HFF-Myc (cell line): ENCODE data around the gene SBK2.

ENCODE experiments used
- DNase-seq: peaks from one replicate; pipeline ENCODE4 v3.0.0-alpha.2; 2011; ENCODE audit warnings: low read depth; ENCODE audit errors: extremely low read depth
- H3K4me3 ChIP-seq: replicated peaks from 2 replicates; pipeline ENCODE4 v1.5.1; 2011; ENCODE audit warnings: low read depth, mild to moderate bottlenecking, control low read depth, low read length
- CTCF ChIP-seq: IDR thresholded peaks from 2 replicates; pipeline ENCODE4 v1.5.1; 2012; ENCODE audit warnings: mild to moderate bottlenecking, low read depth, low read length, control low read depth; ENCODE audit errors: missing control alignments

The SBK2 gene

GRCh38 chr19:55546011-55546410 is 9.1 kb upstream of the SBK2 start:
- DNase-seq: no peak
- no peak for TF ChIP-seq CTCF

GRCh38 chr19:55545443-55545842 is 8.5 kb upstream of the SBK2 start, which contains the start of gene SBK3:
Gene SBK3, minus strand, starts transcription at chr19:55545543. Its CDS starts 0 bp downstream, at chr19:55545543.
- DNase-seq: no peak
- no peak for TF ChIP-seq CTCF
- no peak within 1 kb of the TSS for H3K4me3 ChIP-seq

More at GRCh38 chr19:55546011-55546410, 9.1 kb upstream of the SBK2 start:
- H3K4me3 ChIP-seq: no peak overlapping the region

- no peak for TF ChIP-seq CTCF
- no peak overlapping the region for H3K4me3 ChIP-seq
- no peak for DNase-seq
These were observed 8.0 kb upstream of the SBK2 start for GRCh38 chr19:55544776-55545439.

- no peak for DNase-seq
- TF ChIP-seq CTCF: no peak
- H3K4me3 ChIP-seq: no peak overlapping the region
These were observed 7.1 kb upstream of the SBK2 start for GRCh38 chr19:55544014-55544413.

GRCh38 chr19:55543567-55543966 is 6.6 kb upstream of the SBK2 start:
- no peak overlapping the region for H3K4me3 ChIP-seq
- no peak for TF ChIP-seq CTCF
- no peak for DNase-seq

GRCh38 chr19:55542292-55542855 is 5.4 kb upstream of the SBK2 start:
- H3K4me3 ChIP-seq: no peak overlapping the region
- DNase-seq: no peak
- TF ChIP-seq CTCF: no peak
